Right lobe of liver (tissue), 4 donors: ENCODE results near the gene RNF121.

Experiments
- POLR2A ChIP-seq: fragments of 450-650 bp; IDR thresholded peaks from one replicate; pipeline ENCODE4 v1.6.1; 2017; ENCODE audit warnings: antibody characterized with exemption, mild to moderate bottlenecking
- TF ChIP-seq, protein P1 (sequence below), 4 donors: fragments of 200-600 bp in 3 of 4; fragments of 450-650 bp in 1 of 4; IDR thresholded peaks; one replicate each; pipeline versions ENCODE4 v1.5.1 to v1.8.0; 2016 to 2022; ENCODE audit warnings: antibody characterized with exemption in 4 of 4, mild to moderate bottlenecking in 2 of 4
- donor health status: DM: no; HTN: no; CAD: no.
- donor health status: DM: no; HTN: no; CAD: no.
- donor health status: DM: no; HTN: yes; CAD: no.

GRCh38 chr11:72009156-72009555, 80.3 kb downstream of the RNF121 start:
- TF ChIP-seq, protein P1, sequence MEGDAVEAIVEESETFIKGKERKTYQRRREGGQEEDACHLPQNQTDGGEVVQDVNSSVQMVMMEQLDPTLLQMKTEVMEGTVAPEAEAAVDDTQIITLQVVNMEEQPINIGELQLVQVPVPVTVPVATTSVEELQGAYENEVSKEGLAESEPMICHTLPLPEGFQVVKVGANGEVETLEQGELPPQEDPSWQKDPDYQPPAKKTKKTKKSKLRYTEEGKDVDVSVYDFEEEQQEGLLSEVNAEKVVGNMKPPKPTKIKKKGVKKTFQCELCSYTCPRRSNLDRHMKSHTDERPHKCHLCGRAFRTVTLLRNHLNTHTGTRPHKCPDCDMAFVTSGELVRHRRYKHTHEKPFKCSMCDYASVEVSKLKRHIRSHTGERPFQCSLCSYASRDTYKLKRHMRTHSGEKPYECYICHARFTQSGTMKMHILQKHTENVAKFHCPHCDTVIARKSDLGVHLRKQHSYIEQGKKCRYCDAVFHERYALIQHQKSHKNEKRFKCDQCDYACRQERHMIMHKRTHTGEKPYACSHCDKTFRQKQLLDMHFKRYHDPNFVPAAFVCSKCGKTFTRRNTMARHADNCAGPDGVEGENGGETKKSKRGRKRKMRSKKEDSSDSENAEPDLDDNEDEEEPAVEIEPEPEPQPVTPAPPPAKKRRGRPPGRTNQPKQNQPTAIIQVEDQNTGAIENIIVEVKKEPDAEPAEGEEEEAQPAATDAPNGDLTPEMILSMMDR (IDR thresholded peaks at IDR 0.05): no peak
- no peak for TF ChIP-seq POLR2A
